Limb (tissue), 2 donors: ENCODE results near the gene SLC8A2.
A peak's percentile ranks its signal among the peaks of the same experiment; 100 is the strongest.

Experiments
- DNase-seq, 2 donors: peaks; one replicate each; pipeline ENCODE4 v3.0.0-alpha.2; 2016; ENCODE audit errors: extremely low spot score in 2 of 2

Gene SLC8A2

GRCh38 chr19:47464675-47465419, 6.8 kb downstream of the SLC8A2 start:
- DNase-seq: no peak

DNA sequence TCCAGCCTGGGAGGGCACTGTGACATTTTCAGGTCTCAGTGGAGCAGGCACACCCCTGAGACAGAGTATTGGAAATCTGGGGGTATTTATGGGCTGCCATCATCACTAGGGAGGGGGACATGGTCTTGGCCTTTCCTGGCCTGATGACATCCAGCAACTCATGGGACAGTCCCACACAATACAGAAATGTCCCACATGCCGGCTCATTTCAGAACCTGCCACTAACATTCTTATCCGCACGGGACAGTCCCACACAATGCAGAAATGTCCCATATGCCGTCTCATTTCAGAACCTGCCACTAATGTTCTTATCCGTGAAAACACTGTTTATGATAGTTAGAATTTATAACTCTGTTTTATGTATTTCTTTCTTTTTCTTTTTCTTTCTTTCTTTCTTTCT, 9.8 kb downstream of the SLC8A2 start:
- DNase-seq: no peak

DNA sequence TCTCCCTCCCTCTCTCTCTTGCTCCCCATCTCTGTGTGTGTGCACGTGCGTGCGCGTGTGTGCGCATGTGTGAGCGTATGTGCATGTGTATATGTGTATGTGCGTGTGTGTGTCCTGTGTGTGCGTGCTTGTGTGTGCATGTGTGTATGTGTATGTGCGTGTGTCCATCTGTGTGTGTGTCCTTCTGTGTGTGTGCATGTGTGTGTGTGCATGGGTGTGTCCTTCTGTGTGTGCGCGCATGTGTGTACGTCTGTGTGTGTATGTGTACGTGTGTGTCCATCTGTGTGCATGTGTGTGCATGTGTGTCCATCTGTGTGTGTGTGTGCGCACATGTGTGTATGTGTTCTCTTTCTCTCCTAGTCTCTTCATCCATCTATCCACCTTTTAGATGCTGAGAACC, 12.2 kb downstream of the SLC8A2 start:
- no peak for DNase-seq

DNA sequence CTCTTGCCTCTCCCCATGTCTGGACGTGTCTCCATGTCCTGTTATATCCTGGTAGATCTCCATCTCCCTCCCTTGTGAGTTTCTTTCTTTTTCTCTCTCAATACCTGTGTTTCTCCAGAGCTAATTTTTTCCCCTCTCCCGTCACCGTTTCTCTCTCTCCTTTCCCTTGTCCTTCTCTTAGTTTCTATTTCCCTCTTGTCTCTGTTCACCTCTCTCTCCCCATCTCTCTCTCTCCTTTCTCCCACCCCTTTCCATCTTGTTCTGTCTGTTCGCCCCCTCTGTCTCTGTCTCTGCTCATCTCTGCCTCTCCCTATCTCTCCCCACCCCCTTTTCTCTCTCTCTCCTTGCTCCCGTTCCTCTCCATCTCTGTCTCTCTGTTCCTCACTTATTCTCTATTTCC, 13.0 kb downstream of the SLC8A2 start:
- no peak for DNase-seq

GRCh38 chr19:47456721-47457474, 14.8 kb downstream of the SLC8A2 start:
- DNase-seq: no peak

DNA sequence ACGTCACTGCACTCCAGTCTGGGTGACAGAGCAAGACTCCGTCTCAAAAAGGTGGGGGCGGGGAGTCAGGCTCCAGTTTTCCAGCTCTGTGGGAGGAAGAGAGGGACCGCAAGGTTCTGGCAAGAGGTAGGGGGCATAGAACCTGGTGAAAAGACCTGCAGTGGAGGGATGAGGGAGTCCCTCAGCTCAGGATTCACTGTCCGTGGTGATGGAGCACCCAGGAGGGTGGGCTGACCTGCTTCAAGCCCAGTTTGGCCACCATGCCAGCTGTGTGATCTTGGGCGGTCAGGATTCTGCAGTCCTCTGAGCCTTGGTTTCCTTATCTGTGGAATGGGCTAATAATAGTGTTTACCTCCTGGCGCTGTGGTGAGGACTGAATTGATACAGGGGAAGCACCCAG, 21.2 kb downstream of the SLC8A2 start:
- DNase-seq: no peak

DNA sequence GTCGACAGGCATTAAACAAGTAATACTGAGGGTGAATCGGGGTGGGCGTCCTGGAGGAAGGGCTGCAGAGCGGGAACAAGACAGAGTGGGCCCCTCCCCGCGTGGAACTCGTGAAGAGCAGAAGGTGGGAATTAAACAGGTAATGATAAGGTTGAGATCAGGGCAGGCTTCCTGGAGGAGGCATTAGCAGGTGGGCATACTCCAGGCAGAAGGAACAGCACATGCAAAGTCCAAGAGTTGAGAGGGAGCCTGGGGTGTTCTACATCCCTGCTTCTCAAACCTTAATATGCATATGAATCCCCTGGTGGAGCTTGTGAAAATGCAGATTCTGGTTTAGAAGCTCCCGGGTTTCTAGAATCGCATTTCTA, 23.3 kb downstream of the SLC8A2 start:
- DNase-seq: no peak

DNA sequence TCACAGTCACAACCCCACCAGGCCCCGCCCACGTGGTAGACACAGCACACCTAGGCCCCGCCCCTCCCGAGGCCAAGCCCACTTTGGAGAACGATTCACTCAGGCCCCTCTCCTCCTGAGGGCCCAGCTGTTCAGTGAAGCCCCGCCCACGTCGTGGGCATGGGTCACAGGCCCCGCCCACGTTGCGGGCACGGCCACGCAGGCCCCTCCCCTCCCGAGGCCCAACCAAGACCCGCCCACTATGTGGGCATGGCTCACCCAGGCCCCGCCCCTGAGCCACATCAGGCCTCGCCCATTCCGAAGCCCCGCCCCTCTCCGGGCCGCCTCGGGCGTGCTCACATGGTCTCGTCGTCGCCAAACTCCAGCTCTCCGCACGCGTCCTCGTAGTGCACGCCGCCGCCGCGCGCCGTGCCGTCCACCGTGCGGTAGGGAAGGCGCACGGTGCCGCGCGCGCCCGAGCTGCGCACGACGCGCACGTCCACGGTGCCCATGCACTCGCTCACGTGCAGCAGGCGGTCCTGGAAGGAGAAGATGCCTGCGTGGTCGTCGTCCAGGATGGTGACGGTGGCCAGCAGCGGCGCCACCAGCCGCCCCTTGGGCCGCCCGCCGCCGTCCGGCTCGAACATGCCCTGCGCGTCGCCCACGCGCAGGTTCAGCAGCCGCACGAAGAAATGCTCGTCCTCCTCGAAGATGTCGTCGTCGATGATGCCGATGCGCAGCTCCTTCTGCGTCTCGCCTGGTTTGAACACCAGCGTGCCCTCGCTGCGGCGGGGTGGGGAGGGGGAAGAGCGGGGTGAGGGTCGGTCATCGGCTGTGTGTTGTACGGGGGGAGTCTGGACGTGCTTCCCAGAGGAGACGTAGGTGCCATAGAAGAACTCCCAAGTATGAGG, 24.0 kb downstream of the SLC8A2 start:
- peak in 1 of 2 donors; percentile 76 for DNase-seq

GRCh38 chr19:47446534-47447469, 24.9 kb downstream of the SLC8A2 start:
- DNase-seq: no peak

DNA sequence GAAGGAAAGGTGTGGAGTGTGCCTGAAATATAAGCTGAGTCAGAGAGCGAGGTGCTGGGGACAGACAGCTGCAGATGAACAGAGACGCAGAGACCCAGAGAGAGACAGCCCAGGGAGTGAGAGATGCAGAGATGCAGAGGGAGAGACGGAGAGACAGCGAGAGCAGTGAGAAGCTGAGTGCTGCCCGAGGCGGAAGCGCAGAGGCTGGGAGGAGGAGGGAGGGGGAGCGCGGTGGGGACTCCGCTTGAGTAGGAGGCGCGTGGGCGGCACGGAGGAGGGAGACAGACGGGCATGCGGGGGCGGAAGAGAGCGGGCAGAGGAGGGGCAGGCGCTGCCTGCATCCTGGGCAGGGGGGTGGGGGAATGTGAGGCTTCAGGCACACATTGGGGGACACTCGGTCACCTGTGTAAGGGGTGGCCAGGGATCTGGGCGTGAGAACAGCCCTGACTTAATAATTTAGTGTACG, 25.7 kb downstream of the SLC8A2 start:
- DNase-seq: no peak

DNA sequence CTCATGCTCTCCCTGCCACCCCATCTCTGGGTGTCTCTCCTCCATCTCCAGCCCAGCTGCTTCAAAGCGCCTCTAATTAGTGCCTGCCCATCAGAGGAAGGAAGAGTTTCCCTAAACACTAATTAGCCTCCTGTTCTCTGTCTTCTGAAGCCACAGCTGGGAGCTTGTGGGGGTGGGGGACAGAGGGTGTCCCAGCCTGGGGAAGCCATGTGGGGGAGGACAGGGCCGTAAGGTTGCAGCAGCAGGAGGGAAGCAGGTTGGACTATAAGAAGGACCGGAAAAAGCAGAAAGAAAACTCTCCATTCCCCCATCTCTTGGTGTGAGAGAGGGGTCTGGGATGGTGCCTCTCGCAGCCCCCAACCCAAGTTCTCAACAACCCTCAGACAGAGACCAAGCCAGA, 26.2 kb downstream of the SLC8A2 start:
- DNase-seq: no peak

DNA sequence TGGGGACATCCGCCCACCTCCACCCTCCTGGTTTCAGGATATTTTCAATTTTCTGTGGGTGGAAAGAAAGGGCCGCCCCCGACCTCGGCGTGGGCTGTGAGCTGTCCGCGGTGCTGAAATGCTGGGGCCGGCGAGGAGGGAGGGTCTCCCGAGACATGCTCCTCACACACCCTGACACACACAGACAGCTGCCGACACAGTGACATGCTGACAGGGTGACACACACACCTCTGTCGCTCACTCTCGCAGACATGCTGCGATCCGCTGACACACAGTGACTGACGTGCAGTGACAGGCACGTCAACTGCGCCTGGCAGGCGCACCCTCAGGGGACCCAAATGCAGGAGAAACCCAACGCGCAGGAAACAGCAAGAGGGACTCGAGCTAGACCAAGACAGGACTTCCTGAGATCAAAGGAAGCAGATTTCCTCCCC, 27.3 kb downstream of the SLC8A2 start:
- no peak for DNase-seq

- no peak for DNase-seq
Observed at GRCh38 chr19:47443331-47443730, 28.4 kb downstream of the SLC8A2 start.

DNA sequence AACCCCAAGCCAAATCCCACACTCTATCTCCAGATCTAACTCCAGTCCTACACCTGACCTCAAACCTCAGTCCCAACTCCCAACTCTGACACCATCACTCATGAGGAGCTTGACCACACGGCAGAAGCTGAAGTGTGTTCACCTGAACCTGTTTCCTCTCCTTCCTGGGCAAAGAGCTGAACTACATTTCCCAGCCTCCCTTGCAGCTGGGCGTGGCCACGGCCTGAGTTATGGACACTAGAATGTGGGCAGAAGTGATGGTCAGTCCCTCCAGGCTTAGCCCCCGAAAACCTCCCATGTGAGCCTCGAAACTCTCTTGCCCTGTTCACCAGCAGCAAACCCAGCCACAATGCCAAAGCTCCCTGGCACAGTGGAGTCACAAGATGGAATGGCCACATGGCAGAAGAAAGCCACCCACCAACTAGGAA, 32.9 kb downstream of the SLC8A2 start:
- no peak for DNase-seq

GRCh38 chr19:47437500-47437899, 34.2 kb downstream of the SLC8A2 start:
- no peak for DNase-seq

DNA sequence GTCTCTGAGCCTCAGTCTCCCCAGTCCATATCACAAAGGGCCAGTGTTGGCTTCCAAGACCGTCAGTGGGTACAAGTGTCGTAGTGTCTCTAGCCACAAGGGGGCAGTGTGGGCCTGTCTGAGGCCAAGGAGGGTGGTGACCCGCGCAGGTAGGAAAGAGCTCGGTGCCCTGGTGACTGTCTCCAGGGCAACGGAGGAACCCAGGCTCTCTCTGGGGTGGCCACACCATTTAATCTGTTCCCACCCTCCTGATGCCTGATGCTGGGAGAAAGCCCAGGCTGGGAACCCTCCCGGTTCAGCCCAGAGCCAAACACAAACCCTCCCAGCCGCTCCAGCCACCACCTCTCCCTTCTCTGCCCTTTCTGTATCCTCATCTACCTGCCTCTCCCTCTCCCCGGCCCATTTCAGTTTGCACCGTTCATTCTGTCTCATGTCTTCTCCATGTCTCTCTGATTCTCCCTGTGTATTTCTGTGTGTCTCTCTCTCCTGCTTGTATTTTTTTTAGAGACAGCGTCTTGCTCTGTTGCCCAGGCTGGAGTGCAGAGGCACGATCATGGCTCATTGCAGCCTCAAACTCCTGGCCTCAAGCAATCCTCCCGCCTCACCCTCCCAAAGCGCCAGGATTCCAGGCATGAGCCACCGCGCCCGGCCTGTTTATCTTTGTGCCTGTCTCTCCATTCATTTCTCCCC, 34.8 kb downstream of the SLC8A2 start:
- peak in 1 of 2 donors; percentile 85 for DNase-seq

DNA sequence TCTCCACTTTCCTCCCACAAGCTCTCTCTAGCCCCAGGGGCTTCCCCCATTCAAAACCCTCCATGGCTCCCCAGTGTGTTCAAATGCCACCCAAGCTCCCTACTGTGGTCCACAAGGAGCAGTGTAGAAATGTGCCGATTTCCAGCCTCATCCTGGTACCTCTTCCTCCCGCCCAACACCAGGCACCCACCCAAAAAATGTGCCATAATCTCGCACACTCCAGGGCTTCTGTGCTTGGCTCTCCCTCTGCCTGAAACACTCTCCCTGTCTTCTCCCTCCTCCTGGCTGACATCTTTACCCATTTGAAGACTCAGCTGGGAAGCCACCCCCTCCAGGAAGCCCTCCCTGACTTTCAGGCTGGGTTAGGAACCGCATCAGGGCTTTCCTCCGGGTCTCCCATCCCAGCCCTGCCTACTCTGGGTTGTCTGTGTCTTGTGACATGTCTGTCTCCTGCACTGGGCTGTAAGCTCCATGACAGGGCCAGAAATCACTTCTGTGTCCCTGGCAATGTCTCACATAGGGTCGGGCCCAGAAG, 35.7 kb downstream of the SLC8A2 start:
- no peak for DNase-seq

- no peak for DNase-seq
Observed at GRCh38 chr19:47435196-47435595, 36.5 kb downstream of the SLC8A2 start.

DNA sequence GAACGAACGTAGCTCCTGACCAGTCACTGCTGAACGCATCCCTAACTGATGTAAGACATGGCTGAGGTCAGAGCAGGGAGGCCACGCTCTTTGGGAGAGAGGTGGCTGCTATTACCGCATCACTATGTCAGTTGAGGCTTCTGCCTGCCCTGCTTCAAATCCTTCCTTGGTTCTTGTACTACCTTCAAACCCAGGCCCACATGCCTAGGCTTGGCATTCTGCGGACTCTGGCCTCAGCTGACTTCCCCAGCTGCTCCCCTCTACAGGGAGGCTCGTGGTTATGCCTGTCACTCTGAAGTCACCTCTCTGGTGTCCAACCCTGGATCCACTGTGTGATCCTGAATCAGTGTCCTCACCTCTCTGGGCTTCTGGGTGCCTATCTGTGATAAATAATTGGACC, 37.6 kb downstream of the SLC8A2 start:
- DNase-seq: no peak

DNA sequence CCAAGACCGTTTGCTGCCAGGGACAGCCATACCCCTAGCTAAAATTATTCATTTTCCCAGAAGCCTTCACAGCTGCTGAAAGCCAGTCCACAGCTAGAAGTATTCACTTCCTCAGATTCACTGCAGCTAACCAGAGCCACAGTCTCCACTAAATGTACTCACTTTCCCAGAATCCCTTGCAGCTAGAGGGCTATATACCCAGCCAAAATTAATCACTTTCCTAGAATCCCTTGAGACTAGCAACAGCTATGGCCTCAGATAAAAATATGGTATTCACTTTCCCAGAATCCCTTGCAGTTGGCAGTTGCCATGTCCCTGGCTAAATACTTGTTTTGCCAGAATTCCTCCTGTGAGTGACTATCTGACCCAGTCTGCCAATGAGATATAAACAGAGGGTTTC, 38.6 kb downstream of the SLC8A2 start:
- DNase-seq: no peak
